ENCODE results near the gene LASP1NB.

The LASP1NB gene

GRCh38 chr17:38904892-38905291, 20.5 kb upstream of the LASP1NB start:
- ATAC-seq (ENCODE audit: low read depth) (no peak), DNase-seq (no peak)
- Histone ChIP-seq H2AFZ (ENCODE audit: insufficient read depth, low read depth, low read length, poor library complexity, severe bottlenecking) (no peak overlapping the region), H3K27ac (ENCODE audit: low read length in 2 of 2) (peak overlapping the region in 1 of 2 donors; percentile 19), H3K36me3 (replicated peaks in 1 of 2; ENCODE audit: control extremely low read depth in 1 of 2, control insufficient read depth in 1 of 2, extremely low read depth in 1 of 2, insufficient read depth in 2 of 2, low read length in 1 of 2) (peaks cover 8 to 52% of the 10 kb centered on the region in 2 experiments), H3K79me2 (ENCODE audit: control insufficient read depth, insufficient read depth, low read length) (peaks cover 97% of the 10 kb centered on the region), H3K9me3 (ENCODE audit: control extremely low read depth in 1 of 3, control insufficient read depth in 2 of 3, insufficient read depth in 1 of 3, low read length in 2 of 3) (no peaks in the 10 kb centered on the region), H3K9ac (ENCODE audit: low read length) (no peak overlapping the region), H3K4me1 (ENCODE audit: control insufficient read depth in 2 of 2, insufficient read depth in 2 of 2, low read length in 2 of 2) (peaks cover 16 to 48% of the 10 kb centered on the region in 2 donors), H3K27me3 (replicated peaks in 1 of 4; ENCODE audit: control extremely low read depth in 1 of 4, control insufficient read depth in 3 of 4, insufficient read depth in 4 of 4, low read length in 3 of 4) (no peaks in the 10 kb centered on the region), H3K4me2 (replicated peaks; ENCODE audit: low read depth, low read length, poor library complexity, severe bottlenecking) (no peak overlapping the region), H3K4me3 (ENCODE audit: control extremely low read depth in 1 of 5, extremely low read depth in 1 of 5, insufficient read depth in 1 of 5, low read depth in 2 of 5, low read length in 4 of 5) (no peak overlapping the region), H4K20me1 (ENCODE audit: control insufficient read depth, insufficient read depth, low read length, poor library complexity, severe bottlenecking) (peaks cover 53% of the 10 kb centered on the region)
- no peaks in the 10 kb centered on the region for H3K9me3 Mint-ChIP-seq (ENCODE audit: insufficient read depth)
- no peaks in the 10 kb centered on the region for H3K27me3 Mint-ChIP-seq
- TF ChIP-seq, protein P1, sequence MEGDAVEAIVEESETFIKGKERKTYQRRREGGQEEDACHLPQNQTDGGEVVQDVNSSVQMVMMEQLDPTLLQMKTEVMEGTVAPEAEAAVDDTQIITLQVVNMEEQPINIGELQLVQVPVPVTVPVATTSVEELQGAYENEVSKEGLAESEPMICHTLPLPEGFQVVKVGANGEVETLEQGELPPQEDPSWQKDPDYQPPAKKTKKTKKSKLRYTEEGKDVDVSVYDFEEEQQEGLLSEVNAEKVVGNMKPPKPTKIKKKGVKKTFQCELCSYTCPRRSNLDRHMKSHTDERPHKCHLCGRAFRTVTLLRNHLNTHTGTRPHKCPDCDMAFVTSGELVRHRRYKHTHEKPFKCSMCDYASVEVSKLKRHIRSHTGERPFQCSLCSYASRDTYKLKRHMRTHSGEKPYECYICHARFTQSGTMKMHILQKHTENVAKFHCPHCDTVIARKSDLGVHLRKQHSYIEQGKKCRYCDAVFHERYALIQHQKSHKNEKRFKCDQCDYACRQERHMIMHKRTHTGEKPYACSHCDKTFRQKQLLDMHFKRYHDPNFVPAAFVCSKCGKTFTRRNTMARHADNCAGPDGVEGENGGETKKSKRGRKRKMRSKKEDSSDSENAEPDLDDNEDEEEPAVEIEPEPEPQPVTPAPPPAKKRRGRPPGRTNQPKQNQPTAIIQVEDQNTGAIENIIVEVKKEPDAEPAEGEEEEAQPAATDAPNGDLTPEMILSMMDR (IDR thresholded peaks at IDR 0.05), result no peak
- no peak for TF ChIP-seq EZH2 (IDR thresholded peaks at IDR 0.05; ENCODE audit: borderline replicate concordance, insufficient read depth, low read depth, low read length, poor library complexity, severe bottlenecking)
- POLR2A ChIA-PET, result no interaction called here
- no peak overlapping the region for H3K4me3 Mint-ChIP-seq
- intact Hi-C loops (cut with micrococcal nuclease), result no loop called here
- peaks cover 38% of the 10 kb centered on the region for H3K4me1 Mint-ChIP-seq
- peak overlapping the region; percentile 56 for H3K27ac Mint-ChIP-seq
- CTCF ChIA-PET, result interaction anchor here (0.7 kb wide), 1 partner anchor 308 kb away, joined by 3 read pairs; no protein-coding TSS in a partner anchor
- no CpG with 5 or more reads among the region's 3 CpGs for WGBS (ENCODE audit: insufficient coverage)

GRCh38 chr17:38905375-38905774, 20.0 kb upstream of the LASP1NB start:
- TF ChIP-seq, protein P1 (IDR thresholded peaks at IDR 0.05), result no peak
- Histone ChIP-seq H3K9me3 (ENCODE audit: control extremely low read depth in 1 of 3, control insufficient read depth in 2 of 3, insufficient read depth in 1 of 3, low read length in 2 of 3) (no peaks in the 10 kb centered on the region), H3K9ac (ENCODE audit: low read length) (no peak overlapping the region), H3K27me3 (replicated peaks in 1 of 4; ENCODE audit: control extremely low read depth in 1 of 4, control insufficient read depth in 3 of 4, insufficient read depth in 4 of 4, low read length in 3 of 4) (no peaks in the 10 kb centered on the region), H3K4me3 (ENCODE audit: control extremely low read depth in 1 of 5, extremely low read depth in 1 of 5, insufficient read depth in 1 of 5, low read depth in 2 of 5, low read length in 4 of 5) (no peak overlapping the region), H3K4me1 (ENCODE audit: control insufficient read depth in 2 of 2, insufficient read depth in 2 of 2, low read length in 2 of 2) (peaks cover 13 to 44% of the 10 kb centered on the region in 2 donors), H3K27ac (ENCODE audit: low read length in 2 of 2) (no peak overlapping the region), H3K36me3 (replicated peaks in 1 of 2; ENCODE audit: control extremely low read depth in 1 of 2, control insufficient read depth in 1 of 2, extremely low read depth in 1 of 2, insufficient read depth in 2 of 2, low read length in 1 of 2) (peaks cover 8 to 56% of the 10 kb centered on the region in 2 experiments), H3K79me2 (ENCODE audit: control insufficient read depth, insufficient read depth, low read length) (peaks cover 97% of the 10 kb centered on the region), H2AFZ (ENCODE audit: insufficient read depth, low read depth, low read length, poor library complexity, severe bottlenecking) (no peak overlapping the region), H4K20me1 (ENCODE audit: control insufficient read depth, insufficient read depth, low read length, poor library complexity, severe bottlenecking) (peaks cover 53% of the 10 kb centered on the region), H3K4me2 (replicated peaks; ENCODE audit: low read depth, low read length, poor library complexity, severe bottlenecking) (peak overlapping the region; percentile 2)
- POLR2A ChIA-PET, result no interaction called here
- no peaks in the 10 kb centered on the region for H3K27me3 Mint-ChIP-seq
- peak overlapping the region; percentile 56 for H3K27ac Mint-ChIP-seq
- no peaks in the 10 kb centered on the region for H3K9me3 Mint-ChIP-seq (ENCODE audit: insufficient read depth)
- intact Hi-C loops (cut with micrococcal nuclease), result no loop called here
- DNase-seq (peak; percentile 46), ATAC-seq (ENCODE audit: low read depth) (peak; percentile 55)
- peaks cover 38% of the 10 kb centered on the region for H3K4me1 Mint-ChIP-seq
- peak overlapping the region; percentile 40 for H3K4me3 Mint-ChIP-seq
- CTCF ChIA-PET, result no interaction called here
- 73% methylated on average over 2 of the region's 10 CpGs for WGBS (ENCODE audit: insufficient coverage)
